Measurements from ENCODE around the gene ITPK1.

Gene ITPK1

GRCh38 chr14:93023802-93024434 lies 91.8 kb downstream of the ITPK1 start:
- no peak for DNase-seq

- peak; percentile 27 for DNase-seq
These were observed 92.7 kb downstream of the ITPK1 start for GRCh38 chr14:93023039-93023438.

GRCh38 chr14:93019970-93020369 lies 95.8 kb downstream of the ITPK1 start:
- DNase-seq, result no peak

- no peak for DNase-seq
These were observed 96.3 kb downstream of the ITPK1 start for GRCh38 chr14:93019367-93019843.

GRCh38 chr14:93018366-93018765 lies 97.4 kb downstream of the ITPK1 start:
- no peak for DNase-seq

GRCh38 chr14:93017898-93018297 lies 97.8 kb downstream of the ITPK1 start:
- no peak for DNase-seq

GRCh38 chr14:93017301-93017797 lies 98.4 kb downstream of the ITPK1 start:
- no peak for DNase-seq

- DNase-seq, result no peak
These were observed 99.4 kb downstream of the ITPK1 start for GRCh38 chr14:93016275-93016845.

- DNase-seq, result no peak
These were observed 100.2 kb downstream of the ITPK1 start for GRCh38 chr14:93015505-93015904.

- no peak for DNase-seq
These were observed 100.7 kb downstream of the ITPK1 start for GRCh38 chr14:93015064-93015463.

- DNase-seq, result no peak
These were observed 101.4 kb downstream of the ITPK1 start for GRCh38 chr14:93014058-93015023.

GRCh38 chr14:93012951-93013719 lies 102.6 kb downstream of the ITPK1 start:
- peak; percentile 48 for DNase-seq

GRCh38 chr14:93012506-93012905 lies 103.2 kb downstream of the ITPK1 start:
- no peak for DNase-seq

GRCh38 chr14:93011650-93012325 lies 103.9 kb downstream of the ITPK1 start:
- DNase-seq, result no peak

GRCh38 chr14:93011141-93011529 lies 104.6 kb downstream of the ITPK1 start:
- DNase-seq, result no peak

- no peak for DNase-seq
These were observed 105.1 kb downstream of the ITPK1 start for GRCh38 chr14:93010522-93011140.

GRCh38 chr14:93010130-93010499 lies 105.6 kb downstream of the ITPK1 start:
- DNase-seq, result no peak

GRCh38 chr14:93009471-93010129 lies 106.1 kb downstream of the ITPK1 start:
- no peak for DNase-seq

GRCh38 chr14:93008381-93008780 lies 107.3 kb downstream of the ITPK1 start:
- DNase-seq, result no peak

- peak; percentile 35 for DNase-seq
These were observed 108.3 kb downstream of the ITPK1 start for GRCh38 chr14:93007225-93007997.
